ENCODE results near the gene ISYNA1. TPM values are rescaled to one million over a fixed set of nuclear protein-coding genes. Genes with fewer than 3 reads are reported as not detected.

ISYNA1 gene
- total RNA-seq, 1 donor from 2014 or later, result 68.5 TPM

DNA sequence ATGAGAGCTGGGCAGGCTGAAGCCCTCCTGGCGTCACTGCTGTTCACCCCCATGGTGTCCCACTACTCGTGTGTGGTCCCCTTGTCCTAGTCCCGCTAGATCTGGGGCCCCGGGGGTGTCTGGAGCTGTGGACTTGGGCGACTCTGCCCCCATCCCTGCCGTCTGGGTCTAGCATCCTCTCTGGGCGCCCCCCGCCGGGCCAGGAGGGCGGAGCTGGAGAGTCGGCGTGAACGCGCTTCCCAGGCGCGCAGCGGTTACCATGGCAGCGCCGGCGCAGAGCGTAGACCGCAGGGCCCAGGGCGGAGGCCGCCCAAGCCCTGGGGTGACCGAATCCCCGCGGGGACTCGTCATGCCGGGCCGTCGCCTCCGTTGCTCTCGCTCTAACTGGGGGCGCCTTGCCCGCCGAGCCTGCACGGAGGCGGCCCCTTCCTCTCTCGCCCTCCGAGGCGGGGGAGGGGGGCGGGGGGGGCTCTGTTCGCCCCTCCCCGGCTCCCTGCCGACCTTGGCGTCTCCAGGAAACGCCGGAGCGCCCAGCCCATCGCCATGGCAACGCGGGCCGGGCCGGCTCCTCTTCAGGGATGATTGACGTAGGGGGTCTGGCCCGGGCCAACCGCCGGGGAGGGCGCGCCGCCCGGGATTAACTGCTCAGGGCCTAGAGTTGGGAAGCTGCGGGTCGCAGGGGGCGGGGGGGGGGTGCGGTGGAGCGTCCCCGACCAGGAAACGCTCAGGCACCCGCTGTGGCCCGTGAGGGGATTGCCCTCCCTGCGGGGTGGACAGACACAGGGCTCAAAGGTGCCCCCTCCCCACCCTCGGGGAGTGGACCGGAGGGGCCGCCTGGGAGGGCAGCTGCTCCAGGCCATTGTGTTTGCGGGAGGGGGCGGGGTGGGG lies 8.9 kb downstream of the ISYNA1 start:
- DNase-seq (ENCODE audit: low spot score), result peak; percentile 83
- H3K27ac Mint-ChIP-seq (ENCODE audit: unreplicated experiment), result no peak overlapping the region
- peaks cover 2% of the 10 kb centered on the region for H3K4me1 Mint-ChIP-seq (ENCODE audit: unreplicated experiment)
- no peak for TF ChIP-seq CTCF (IDR thresholded peaks at IDR 0.05; ENCODE audit: unreplicated experiment)
- no peaks in the 10 kb centered on the region for H3K9me3 Mint-ChIP-seq (ENCODE audit: unreplicated experiment)
- no peaks in the 10 kb centered on the region for H3K36me3 Mint-ChIP-seq (ENCODE audit: low read depth, unreplicated experiment)
- H3K4me3 Mint-ChIP-seq (ENCODE audit: unreplicated experiment), result no peak overlapping the region
- H3K27me3 Mint-ChIP-seq (ENCODE audit: unreplicated experiment), result peaks cover 7% of the 10 kb centered on the region

GRCh38 chr19:18428173-18428786 lies 9.7 kb downstream of the ISYNA1 start:
- H3K4me3 Mint-ChIP-seq (ENCODE audit: unreplicated experiment), result no peak overlapping the region
- peak; percentile 12 for TF ChIP-seq CTCF (IDR thresholded peaks at IDR 0.05; ENCODE audit: unreplicated experiment)
- H3K36me3 Mint-ChIP-seq (ENCODE audit: low read depth, unreplicated experiment), result no peaks in the 10 kb centered on the region
- H3K9me3 Mint-ChIP-seq (ENCODE audit: unreplicated experiment), result no peaks in the 10 kb centered on the region
- peaks cover 9% of the 10 kb centered on the region for H3K27me3 Mint-ChIP-seq (ENCODE audit: unreplicated experiment)
- DNase-seq (ENCODE audit: low spot score), result no peak
- H3K27ac Mint-ChIP-seq (ENCODE audit: unreplicated experiment), result no peak overlapping the region
- H3K4me1 Mint-ChIP-seq (ENCODE audit: unreplicated experiment), result peaks cover 4% of the 10 kb centered on the region

- Mint-ChIP-seq H3K4me3 (ENCODE audit: unreplicated experiment) (no peak overlapping the region), H3K27me3 (ENCODE audit: unreplicated experiment) (peaks cover 10% of the 10 kb centered on the region), H3K36me3 (ENCODE audit: low read depth, unreplicated experiment) (no peaks in the 10 kb centered on the region), H3K27ac (ENCODE audit: unreplicated experiment) (no peak overlapping the region), H3K4me1 (ENCODE audit: unreplicated experiment) (peaks cover 4% of the 10 kb centered on the region), H3K9me3 (ENCODE audit: unreplicated experiment) (no peaks in the 10 kb centered on the region)
- TF ChIP-seq CTCF (IDR thresholded peaks at IDR 0.05; ENCODE audit: unreplicated experiment), result no peak
- DNase-seq (ENCODE audit: low spot score), result no peak
Observed at GRCh38 chr19:18427743-18428113, 10.2 kb downstream of the ISYNA1 start.

- no peak overlapping the region for H3K27ac Mint-ChIP-seq (ENCODE audit: unreplicated experiment)
- H3K9me3 Mint-ChIP-seq (ENCODE audit: unreplicated experiment), result no peaks in the 10 kb centered on the region
- peaks cover 4% of the 10 kb centered on the region for H3K4me1 Mint-ChIP-seq (ENCODE audit: unreplicated experiment)
- no peak for DNase-seq (ENCODE audit: low spot score)
- no peak for TF ChIP-seq CTCF (IDR thresholded peaks at IDR 0.05; ENCODE audit: unreplicated experiment)
- H3K36me3 Mint-ChIP-seq (ENCODE audit: low read depth, unreplicated experiment), result no peaks in the 10 kb centered on the region
- H3K4me3 Mint-ChIP-seq (ENCODE audit: unreplicated experiment), result no peak overlapping the region
- peaks cover 12% of the 10 kb centered on the region for H3K27me3 Mint-ChIP-seq (ENCODE audit: unreplicated experiment)
Observed at GRCh38 chr19:18427080-18427742, 10.7 kb downstream of the ISYNA1 start.

Data from endothelial cell (in vitro differentiated cells).